ENCODE measurements around the gene COL4A4. TPM values are rescaled to one million over a fixed set of nuclear protein-coding genes. Genes with fewer than 3 reads are reported as not detected.

Gene COL4A4
- total and polyA plus RNA-seq, 2 donors (not counting 1 experiment from before 2014, with no cell fraction given): 6.2 to 30.2 TPM

GRCh38 chr2:226963528-226963927 is 200.5 kb downstream of the COL4A4 start:
- ChIA-PET CTCF (no interaction called here), POLR2A (no interaction called here)

DNA sequence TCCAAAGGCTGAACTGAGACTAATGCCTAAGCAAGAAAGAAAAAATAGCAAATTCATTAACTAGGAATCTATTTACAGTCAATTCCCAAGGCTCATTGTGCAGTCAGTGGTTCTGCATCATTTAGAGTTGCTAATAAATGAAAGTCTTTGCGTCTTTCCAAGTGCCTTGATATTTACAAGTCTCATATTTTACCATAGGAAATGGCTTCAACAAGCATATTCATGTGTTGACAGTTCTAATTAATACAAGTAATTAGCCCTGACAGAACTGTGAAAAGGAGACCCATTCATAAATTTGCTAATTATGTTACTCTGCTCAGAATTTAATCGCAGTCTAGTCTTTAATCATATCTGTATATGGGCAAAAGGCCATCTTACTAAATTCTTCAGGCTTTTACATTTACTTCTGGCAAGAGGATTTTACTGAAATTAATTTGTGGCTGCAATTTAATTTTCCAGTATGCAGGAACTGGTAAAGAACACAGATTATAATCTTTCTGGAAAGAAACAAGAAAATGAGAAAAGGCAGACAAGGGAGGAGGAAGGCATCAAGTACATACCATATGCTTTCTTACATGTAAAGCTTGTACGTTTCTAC is 201.7 kb downstream of the COL4A4 start:
- peaks cover 5% of the 10 kb centered on the region for H3K9me3 Mint-ChIP-seq (ENCODE audit: insufficient read depth)
- H3K4me1 Mint-ChIP-seq: no peaks in the 10 kb centered on the region
- Histone ChIP-seq H4K20me1 (ENCODE audit: control insufficient read depth, insufficient read depth, low read length, poor library complexity, severe bottlenecking) (no peaks in the 10 kb centered on the region), H3K4me1 (ENCODE audit: control insufficient read depth in 2 of 2, insufficient read depth in 2 of 2, low read length in 2 of 2) (no peaks in the 10 kb centered on the region), H3K79me2 (ENCODE audit: control insufficient read depth, insufficient read depth, low read length) (peaks cover 5% of the 10 kb centered on the region), H3K27me3 (replicated peaks in 1 of 4; ENCODE audit: control extremely low read depth in 1 of 4, control insufficient read depth in 3 of 4, insufficient read depth in 4 of 4, low read length in 3 of 4) (no peaks in the 10 kb centered on the region), H3K27ac (ENCODE audit: low read length in 2 of 2) (no peak overlapping the region), H3K36me3 (replicated peaks in 1 of 2; ENCODE audit: control extremely low read depth in 1 of 2, control insufficient read depth in 1 of 2, extremely low read depth in 1 of 2, insufficient read depth in 2 of 2, low read length in 1 of 2) (peaks cover 0 to 4% of the 10 kb centered on the region in 2 experiments), H2AFZ (ENCODE audit: insufficient read depth, low read depth, low read length, poor library complexity, severe bottlenecking) (no peak overlapping the region), H3K9me3 (ENCODE audit: control extremely low read depth in 1 of 3, control insufficient read depth in 2 of 3, insufficient read depth in 1 of 3, low read length in 2 of 3) (peaks cover 0 to 6% (median 5%) of the 10 kb centered on the region in 3 donors), H3K9ac (ENCODE audit: low read length) (no peak overlapping the region), H3K4me3 (ENCODE audit: control extremely low read depth in 1 of 5, extremely low read depth in 1 of 5, insufficient read depth in 1 of 5, low read depth in 2 of 5, low read length in 4 of 5) (no peak overlapping the region), H3K4me2 (replicated peaks; ENCODE audit: low read depth, low read length, poor library complexity, severe bottlenecking) (no peak overlapping the region)
- no peak for ATAC-seq (ENCODE audit: low read depth)
- ChIA-PET CTCF (no interaction called here), POLR2A (no interaction called here)
- DNase-seq: no peak
- no peak overlapping the region for H3K4me3 Mint-ChIP-seq
- H3K27ac Mint-ChIP-seq: no peak overlapping the region
- no peaks in the 10 kb centered on the region for H3K27me3 Mint-ChIP-seq
- WGBS (ENCODE audit: insufficient coverage): no CpG with 5 or more reads among the region's 3 CpGs
- intact Hi-C loops (cut with micrococcal nuclease): no loop called here
- no peak for TF ChIP-seq EZH2 (IDR thresholded peaks at IDR 0.05; ENCODE audit: borderline replicate concordance, insufficient read depth, low read depth, low read length, poor library complexity, severe bottlenecking)
- no peak for TF ChIP-seq CTCF (IDR thresholded peaks at IDR 0.05)

More at GRCh38 chr2:226963528-226963927, 200.5 kb downstream of the COL4A4 start:
- no peak overlapping the region for H3K27ac Mint-ChIP-seq
- Histone ChIP-seq H3K27me3 (replicated peaks in 1 of 4; ENCODE audit: control extremely low read depth in 1 of 4, control insufficient read depth in 3 of 4, insufficient read depth in 4 of 4, low read length in 3 of 4) (no peaks in the 10 kb centered on the region), H3K4me2 (replicated peaks; ENCODE audit: low read depth, low read length, poor library complexity, severe bottlenecking) (no peak overlapping the region), H3K4me1 (ENCODE audit: control insufficient read depth in 2 of 2, insufficient read depth in 2 of 2, low read length in 2 of 2) (no peaks in the 10 kb centered on the region), H3K27ac (ENCODE audit: low read length in 2 of 2) (no peak overlapping the region), H4K20me1 (ENCODE audit: control insufficient read depth, insufficient read depth, low read length, poor library complexity, severe bottlenecking) (no peaks in the 10 kb centered on the region), H3K9me3 (ENCODE audit: control extremely low read depth in 1 of 3, control insufficient read depth in 2 of 3, insufficient read depth in 1 of 3, low read length in 2 of 3) (peaks cover 0 to 6% (median 2%) of the 10 kb centered on the region in 3 donors), H3K4me3 (ENCODE audit: control extremely low read depth in 1 of 5, extremely low read depth in 1 of 5, insufficient read depth in 1 of 5, low read depth in 2 of 5, low read length in 4 of 5) (no peak overlapping the region), H3K79me2 (ENCODE audit: control insufficient read depth, insufficient read depth, low read length) (peaks cover 5% of the 10 kb centered on the region), H2AFZ (ENCODE audit: insufficient read depth, low read depth, low read length, poor library complexity, severe bottlenecking) (no peak overlapping the region), H3K9ac (ENCODE audit: low read length) (no peak overlapping the region), H3K36me3 (replicated peaks in 1 of 2; ENCODE audit: control extremely low read depth in 1 of 2, control insufficient read depth in 1 of 2, extremely low read depth in 1 of 2, insufficient read depth in 2 of 2, low read length in 1 of 2) (peaks cover 0 to 4% of the 10 kb centered on the region in 2 experiments)
- H3K4me3 Mint-ChIP-seq: no peak overlapping the region
- intact Hi-C loops (cut with micrococcal nuclease): no loop called here
- TF ChIP-seq CTCF (IDR thresholded peaks at IDR 0.05) (no peak), EZH2 (IDR thresholded peaks at IDR 0.05; ENCODE audit: borderline replicate concordance, insufficient read depth, low read depth, low read length, poor library complexity, severe bottlenecking) (no peak)
- no peaks in the 10 kb centered on the region for H3K27me3 Mint-ChIP-seq
- ATAC-seq (ENCODE audit: low read depth): no peak
- DNase-seq: no peak
- H3K9me3 Mint-ChIP-seq (ENCODE audit: insufficient read depth): peaks cover 3% of the 10 kb centered on the region
- peaks cover 3% of the 10 kb centered on the region for H3K4me1 Mint-ChIP-seq
- 80% methylated on average over 1 of the region's 1 CpG for WGBS (ENCODE audit: insufficient coverage)

All from B cell (primary cell).